WTC11 (cell line): ENCODE results near the gene PFKFB4. TPM values are rescaled to one million over a fixed set of nuclear protein-coding genes. Genes with fewer than 3 reads are reported as not detected.
A peak's percentile ranks its signal among the peaks of the same experiment; 100 is the strongest.

Source experiments
- ATAC-seq: fragments of 200-7000 bp; cut with Tn5 transposase; 2 replicates; pipeline ENCODE4 v1.10.0; 2021; ENCODE audit warnings: mild to moderate bottlenecking, moderate library complexity
- CTCF ChIA-PET: fragments of 300-600 bp; sonication (Branson Sonifier 250); formaldehyde crosslinking; loops from one replicate; lab custom pipeline; 2021; ENCODE audit warnings: antibody characterized with exemption; lab: Charles Lee
- POLR2A ChIA-PET: fragments of 350-600 bp; sonication (Branson Sonifier 250); formaldehyde crosslinking; loops from one replicate; lab custom pipeline; 2021; ENCODE audit warnings: antibody characterized with exemption; lab: Charles Lee
- DNase-seq: peaks from one replicate; pipeline ENCODE4 v3.0.0; 2021; ENCODE audit warnings: low spot score
- H3K27ac Mint-ChIP-seq: 2 replicates; pipeline ENCODE4 v1.8.0; 2021; ENCODE audit warnings: mixed read lengths
- H3K27me3 Mint-ChIP-seq: 2 replicates; pipeline ENCODE4 v1.8.0; 2021; ENCODE audit warnings: low read depth, mild to moderate bottlenecking, moderate library complexity, mixed read lengths
- H3K36me3 Mint-ChIP-seq: 2 replicates; pipeline ENCODE4 v1.8.0; 2021; ENCODE audit warnings: mixed read lengths
- H3K4me1 Mint-ChIP-seq: 2 replicates; pipeline ENCODE4 v1.8.0; 2022; ENCODE audit warnings: mixed read lengths
- H3K4me3 Mint-ChIP-seq: 2 replicates; pipeline ENCODE4 v1.8.0; 2021; ENCODE audit warnings: mild to moderate bottlenecking, moderate library complexity, mixed read lengths
- H3K9me3 Mint-ChIP-seq: 2 replicates; pipeline ENCODE4 v1.8.0; 2021; ENCODE audit warnings: mixed read lengths
- ATF1 ChIP-seq: sonication (generic); formaldehyde crosslinking; IDR thresholded peaks from 2 replicates; pipeline ENCODE4 v1.8.1; 2023; ENCODE audit warnings: mild to moderate bottlenecking, moderate library complexity, missing genetic modification reagents
- CBFB ChIP-seq: sonication (generic); formaldehyde crosslinking; IDR thresholded peaks from 2 replicates; pipeline ENCODE4 v1.8.1; 2022; ENCODE audit warnings: mild to moderate bottlenecking, low read depth, missing genetic modification reagents
- EMX1 ChIP-seq: fragments of 250-450 bp; sonication (Bioruptor Pico); IDR thresholded peaks from 2 replicates; pipeline ENCODE4 v1.8.0; 2021; ENCODE audit warnings: mild to moderate bottlenecking
- ESRRA ChIP-seq: sonication (generic); formaldehyde crosslinking; IDR thresholded peaks from 2 replicates; pipeline ENCODE4 v1.8.1; 2022; ENCODE audit warnings: mild to moderate bottlenecking, missing genetic modification reagents, borderline replicate concordance
- GTF2I ChIP-seq: fragments of 250-450 bp; sonication (Bioruptor Pico); conservative IDR thresholded peaks from 2 replicates; pipeline ENCODE4 v1.4.0; 2021; ENCODE audit warnings: mild to moderate bottlenecking
- JAZF1 ChIP-seq: fragments of 250-450 bp; sonication (Bioruptor Pico); IDR thresholded peaks from 2 replicates; pipeline ENCODE4 v1.9.0; 2021; ENCODE audit warnings: moderate library complexity, mild to moderate bottlenecking, inconsistent platforms
- MXD4 ChIP-seq: fragments of 250-450 bp; sonication (Bioruptor Pico); IDR thresholded peaks from 2 replicates; pipeline ENCODE4 v1.8.0; 2021; ENCODE audit warnings: mild to moderate bottlenecking, moderate library complexity, borderline replicate concordance
- NFYB ChIP-seq: sonication (generic); formaldehyde crosslinking; conservative IDR thresholded peaks from 2 replicates; pipeline ENCODE4 v1.8.0; 2022; ENCODE audit warnings: low read depth, missing genetic modification reagents
- NR3C1 ChIP-seq: sonication (generic); formaldehyde crosslinking; conservative IDR thresholded peaks from 2 replicates; pipeline ENCODE4 v1.8.1; 2023; ENCODE audit warnings: low read depth, mild to moderate bottlenecking, missing genetic modification reagents
- PRRX2 ChIP-seq: fragments of 250-450 bp; sonication (Bioruptor Pico); IDR thresholded peaks from 2 replicates; pipeline ENCODE4 v1.8.0; 2021; ENCODE audit warnings: mild to moderate bottlenecking
- RORB ChIP-seq: fragments of 250-450 bp; sonication (Bioruptor Pico); IDR thresholded peaks from 2 replicates; pipeline ENCODE4 v1.9.0; 2021; ENCODE audit warnings: mild to moderate bottlenecking
- SMAD3 ChIP-seq: sonication (generic); formaldehyde crosslinking; IDR thresholded peaks from 2 replicates; pipeline ENCODE4 v1.8.0; 2022; ENCODE audit warnings: missing genetic modification reagents, mild to moderate bottlenecking, borderline replicate concordance
- TCF7 ChIP-seq: sonication (generic); formaldehyde crosslinking; IDR thresholded peaks from 2 replicates; pipeline ENCODE4 v1.8.0; 2022; ENCODE audit warnings: mild to moderate bottlenecking, low read depth, missing genetic modification reagents, moderate library complexity
- TP53 ChIP-seq: sonication (generic); formaldehyde crosslinking; IDR thresholded peaks from 2 replicates; pipeline ENCODE4 v1.8.1; 2023; ENCODE audit warnings: mild to moderate bottlenecking, missing genetic modification reagents
- ZBTB21 ChIP-seq: sonication (generic); formaldehyde crosslinking; IDR thresholded peaks from 2 replicates; pipeline ENCODE4 v1.8.1; 2023; ENCODE audit warnings: mild to moderate bottlenecking, missing genetic modification reagents, borderline replicate concordance
- ZNF232 ChIP-seq: sonication (generic); formaldehyde crosslinking; IDR thresholded peaks from 2 replicates; pipeline ENCODE4 v1.8.0; 2022; ENCODE audit warnings: mild to moderate bottlenecking, missing genetic modification reagents
- ZNF396 ChIP-seq: fragments of 250-450 bp; sonication (Bioruptor Pico); IDR thresholded peaks from 2 replicates; pipeline ENCODE4 v1.8.0; 2021; ENCODE audit warnings: mild to moderate bottlenecking, moderate library complexity, borderline replicate concordance
- ZNF416 ChIP-seq: fragments of 250-450 bp; sonication (Bioruptor Pico); IDR thresholded peaks from 2 replicates; pipeline ENCODE4 v1.9.0; 2021; ENCODE audit warnings: mild to moderate bottlenecking, inconsistent platforms
- total RNA-seq: library from RNA; stranded (reverse); gene quantifications from 3 replicates; pipeline ENCODE4 v1.2.3, GENCODE V29; 2021
- TF ChIP-seq, protein P1 (sequence below): sonication (generic); formaldehyde crosslinking; IDR thresholded peaks from 2 replicates; pipeline ENCODE4 v1.8.1; 2023; ENCODE audit warnings: mild to moderate bottlenecking, missing genetic modification reagents, moderate library complexity
- TF ChIP-seq, protein P2 (sequence below): sonication (generic); formaldehyde crosslinking; IDR thresholded peaks from 2 replicates; pipeline ENCODE4 v1.8.1; 2022; ENCODE audit warnings: missing genetic modification reagents, borderline replicate concordance
- TF ChIP-seq, protein P3 (sequence below): sonication (generic); formaldehyde crosslinking; IDR thresholded peaks from 2 replicates; pipeline ENCODE4 v1.8.0; 2022; ENCODE audit warnings: mild to moderate bottlenecking, missing genetic modification reagents
- TF ChIP-seq, protein P4 (sequence below): sonication (generic); formaldehyde crosslinking; IDR thresholded peaks from 2 replicates; pipeline ENCODE4 v1.8.0; 2023; ENCODE audit warnings: missing genetic modification reagents
- TF ChIP-seq, protein P5 (sequence below): fragments of 250-450 bp; sonication (Bioruptor Pico); IDR thresholded peaks from 2 replicates; pipeline ENCODE4 v2.1.2; 2022; ENCODE audit warnings: mild to moderate bottlenecking, moderate library complexity

Gene PFKFB4
- total RNA-seq, 1 experiment from 2014 or later: 18.0 TPM

DNA sequence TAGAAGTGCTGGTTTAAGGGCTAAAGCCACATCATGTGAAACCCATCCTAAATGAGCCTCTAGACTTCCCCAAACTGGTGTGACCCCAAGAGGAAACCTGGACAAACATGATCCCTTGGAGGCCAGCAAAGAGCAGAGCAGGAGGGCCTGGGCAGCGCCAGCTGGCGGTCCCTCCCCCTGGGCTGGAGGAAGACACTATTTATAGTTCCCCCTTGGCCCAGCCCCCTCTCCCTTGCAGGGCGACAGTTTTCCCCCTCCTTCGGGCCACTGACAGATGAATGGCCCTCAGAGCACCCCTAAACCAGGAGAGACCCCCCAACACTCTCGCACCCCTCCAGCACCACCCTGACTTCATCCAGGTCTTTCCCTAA is 4.0 kb upstream of the PFKFB4 start:
- TF ChIP-seq ZNF232 (no peak), MXD4 (CRISPR knock-in tag) (no peak), ESRRA (CRISPR knock-in tag) (no peak), SMAD3 (no peak), GTF2I (CRISPR knock-in tag) (no peak), ATF1 (CRISPR knock-in tag) (no peak), TCF7 (no peak), EMX1 (CRISPR knock-in tag) (no peak)
- TF ChIP-seq, protein P1, sequence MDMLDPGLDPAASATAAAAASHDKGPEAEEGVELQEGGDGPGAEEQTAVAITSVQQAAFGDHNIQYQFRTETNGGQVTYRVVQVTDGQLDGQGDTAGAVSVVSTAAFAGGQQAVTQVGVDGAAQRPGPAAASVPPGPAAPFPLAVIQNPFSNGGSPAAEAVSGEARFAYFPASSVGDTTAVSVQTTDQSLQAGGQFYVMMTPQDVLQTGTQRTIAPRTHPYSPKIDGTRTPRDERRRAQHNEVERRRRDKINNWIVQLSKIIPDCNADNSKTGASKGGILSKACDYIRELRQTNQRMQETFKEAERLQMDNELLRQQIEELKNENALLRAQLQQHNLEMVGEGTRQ (CRISPR knock-in tag): no peak
- TF ChIP-seq, all 79 proteins: peak for 0
- peak overlapping the region; percentile 85; the same call in 1 of the 2 replicates for H3K27ac Mint-ChIP-seq
- ChIA-PET CTCF (interaction anchor here (0.6 to 5.9 kb wide), 12 partner anchors 10 to 128 kb away, joined by 3 to 71 read pairs (median 4); partner anchors contain the start of genes CELSR3, NCKIPSD and SLC26A6), POLR2A (interaction anchor here (0.7 to 1.0 kb wide), 2 partner anchors 75 to 88 kb away, joined by 5 to 7 read pairs; partner anchors contain the start of gene SLC26A6)
- H3K4me3 Mint-ChIP-seq: peak overlapping the region; percentile 57
- DNase-seq (no peak), ATAC-seq (no peak)
- H3K27me3 Mint-ChIP-seq: no peaks in the 10 kb centered on the region
- H3K9me3 Mint-ChIP-seq: no peaks in the 10 kb centered on the region
- peaks cover 51% of the 10 kb centered on the region for H3K4me1 Mint-ChIP-seq
- no peaks in the 10 kb centered on the region for H3K36me3 Mint-ChIP-seq

DNA sequence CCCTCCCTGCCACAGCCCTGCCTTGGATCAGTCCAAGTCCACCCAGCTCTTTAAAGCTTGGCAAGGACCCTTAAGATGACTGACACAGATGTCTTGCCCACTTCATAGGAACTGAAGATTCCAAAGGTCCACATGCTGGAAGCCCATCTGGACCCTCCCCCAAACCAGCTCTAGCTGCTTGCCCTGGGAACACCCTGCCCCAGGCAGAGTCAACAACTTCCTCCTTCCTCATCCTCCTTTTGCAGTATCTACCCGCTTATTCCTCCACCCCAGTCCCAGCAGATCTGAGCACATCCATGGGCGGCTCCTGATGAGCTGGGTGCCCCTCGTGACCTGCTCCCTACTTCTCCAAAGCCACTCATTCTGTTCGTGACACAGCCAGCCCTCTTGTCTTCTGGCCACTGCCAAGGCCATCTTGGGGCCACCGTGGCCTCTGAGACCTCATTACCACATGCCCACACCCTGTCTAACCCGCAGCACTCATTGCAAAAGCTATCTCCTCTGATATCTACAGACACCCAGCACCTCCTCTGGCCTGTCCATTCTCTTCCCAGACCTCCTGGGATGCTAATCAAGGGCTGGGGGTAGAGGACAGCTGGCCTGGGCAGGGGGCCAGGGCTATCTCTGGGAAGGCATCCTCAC is 2.0 kb upstream of the PFKFB4 start:
- no peaks in the 10 kb centered on the region for H3K9me3 Mint-ChIP-seq
- CTCF ChIA-PET: interaction anchor here (0.6 to 7.2 kb wide), 25 partner anchors 8 to 1280 kb away, joined by 3 to 84 read pairs (median 5); partner anchors contain the start of genes CCDC51, CELSR3, IP6K2 and NCKIPSD
- peaks cover 64% of the 10 kb centered on the region for H3K4me1 Mint-ChIP-seq
- no peaks in the 10 kb centered on the region for H3K27me3 Mint-ChIP-seq
- TF ChIP-seq ZNF416 (CRISPR knock-in tag) (no peak), NFYB (no peak), PRRX2 (CRISPR knock-in tag) (no peak), JAZF1 (CRISPR knock-in tag) (no peak)
- TF ChIP-seq, protein P1 (CRISPR knock-in tag): no peak
- TF ChIP-seq, protein P2, sequence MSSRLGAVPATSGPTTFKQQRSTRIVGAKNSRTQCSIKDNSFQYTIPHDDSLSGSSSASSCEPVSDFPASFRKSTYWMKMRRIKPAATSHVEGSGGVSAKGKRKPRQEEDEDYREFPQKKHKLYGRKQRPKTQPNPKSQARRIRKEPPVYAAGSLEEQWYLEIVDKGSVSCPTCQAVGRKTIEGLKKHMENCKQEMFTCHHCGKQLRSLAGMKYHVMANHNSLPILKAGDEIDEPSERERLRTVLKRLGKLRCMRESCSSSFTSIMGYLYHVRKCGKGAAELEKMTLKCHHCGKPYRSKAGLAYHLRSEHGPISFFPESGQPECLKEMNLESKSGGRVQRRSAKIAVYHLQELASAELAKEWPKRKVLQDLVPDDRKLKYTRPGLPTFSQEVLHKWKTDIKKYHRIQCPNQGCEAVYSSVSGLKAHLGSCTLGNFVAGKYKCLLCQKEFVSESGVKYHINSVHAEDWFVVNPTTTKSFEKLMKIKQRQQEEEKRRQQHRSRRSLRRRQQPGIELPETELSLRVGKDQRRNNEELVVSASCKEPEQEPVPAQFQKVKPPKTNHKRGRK (CRISPR knock-in tag): no peak
- TF ChIP-seq, all 79 proteins: peak for 0
- Mint-ChIP-seq H3K4me3 (no peak overlapping the region; the same call in 1 of the 2 replicates), H3K36me3 (peaks cover 16% of the 10 kb centered on the region; the same call in 1 of the 2 replicates), H3K27ac (no peak overlapping the region)
- DNase-seq (no peak), ATAC-seq (no peak)
- POLR2A ChIA-PET: interaction anchor here (0.8 to 1.4 kb wide), 2 partner anchors 76 to 105 kb away, joined by 3 to 4 read pairs; partner anchors contain the start of genes CELSR3 and SLC26A6

DNA sequence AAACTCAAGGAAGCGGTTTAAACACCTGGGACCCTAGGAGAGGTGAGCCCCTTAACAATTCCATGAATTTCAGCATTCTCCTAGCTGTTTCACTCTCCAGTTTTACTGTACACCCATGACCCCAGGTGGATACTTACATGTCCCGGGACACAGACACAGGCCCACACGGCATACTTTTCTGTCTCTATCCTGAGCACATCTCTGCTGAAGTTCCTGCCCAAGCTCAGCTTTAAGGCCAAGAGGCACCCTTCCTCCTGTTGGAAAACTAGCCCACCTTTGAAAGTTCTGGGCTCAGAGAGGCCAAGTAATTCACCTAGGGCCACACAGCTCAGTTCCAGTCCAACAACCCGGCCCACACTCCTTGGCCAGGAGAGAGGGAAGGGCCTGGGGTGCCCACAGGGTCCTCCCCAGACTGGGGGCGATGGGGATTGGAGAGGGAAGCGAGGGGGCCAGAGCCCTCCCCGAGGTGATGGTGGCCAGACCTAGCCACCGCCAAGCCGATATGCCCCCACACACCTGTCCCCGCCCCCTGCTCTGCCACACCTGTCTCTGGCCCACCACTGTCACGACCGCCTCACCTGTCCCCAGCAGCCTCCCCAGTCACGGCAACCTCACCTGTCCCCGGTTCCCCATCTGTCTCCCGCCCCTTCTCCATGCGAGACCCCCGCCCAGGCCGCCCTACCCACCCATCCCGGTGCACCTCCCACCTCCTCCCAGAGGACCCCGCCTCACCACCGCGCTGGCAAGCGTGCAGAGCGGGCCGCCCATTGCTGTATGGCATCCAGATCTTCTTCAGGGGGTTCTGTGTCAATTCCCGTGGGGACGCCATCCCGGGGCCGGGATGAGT is 431 bp downstream of the PFKFB4 start:
- Mint-ChIP-seq H3K4me3 (peak overlapping the region; percentile 86), H3K27me3 (no peaks in the 10 kb centered on the region), H3K9me3 (no peaks in the 10 kb centered on the region), H3K4me1 (peaks cover 65% of the 10 kb centered on the region), H3K36me3 (peaks cover 27% of the 10 kb centered on the region; the same call in 1 of the 2 replicates), H3K27ac (peak overlapping the region; percentile 78)
- CTCF ChIA-PET: interaction anchor here (0.6 to 7.2 kb wide), 17 partner anchors 7 to 466 kb away, joined by 3 to 84 read pairs (median 5); partner anchors contain the start of genes ATRIP, NDUFAF3 and SLC26A6
- DNase-seq: no peak
- POLR2A ChIA-PET: interaction anchor here (0.6 to 1.5 kb wide), 8 partner anchors 27 to 205 kb away, joined by 3 to 7 read pairs (median 4); partner anchors contain the start of genes CELSR3 and SLC26A6
- ATAC-seq: peak; percentile 0; the same call in 1 of the 2 replicates
- TF ChIP-seq TP53 (CRISPR knock-in tag) (no peak), ZNF396 (no peak), CBFB (no peak), ZBTB21 (CRISPR knock-in tag) (no peak), NR3C1 (CRISPR knock-in tag) (0 out of 2 replicates have a peak, but pooled peaks have one; percentile 21), RORB (CRISPR knock-in tag) (no peak)
- TF ChIP-seq, protein P3, sequence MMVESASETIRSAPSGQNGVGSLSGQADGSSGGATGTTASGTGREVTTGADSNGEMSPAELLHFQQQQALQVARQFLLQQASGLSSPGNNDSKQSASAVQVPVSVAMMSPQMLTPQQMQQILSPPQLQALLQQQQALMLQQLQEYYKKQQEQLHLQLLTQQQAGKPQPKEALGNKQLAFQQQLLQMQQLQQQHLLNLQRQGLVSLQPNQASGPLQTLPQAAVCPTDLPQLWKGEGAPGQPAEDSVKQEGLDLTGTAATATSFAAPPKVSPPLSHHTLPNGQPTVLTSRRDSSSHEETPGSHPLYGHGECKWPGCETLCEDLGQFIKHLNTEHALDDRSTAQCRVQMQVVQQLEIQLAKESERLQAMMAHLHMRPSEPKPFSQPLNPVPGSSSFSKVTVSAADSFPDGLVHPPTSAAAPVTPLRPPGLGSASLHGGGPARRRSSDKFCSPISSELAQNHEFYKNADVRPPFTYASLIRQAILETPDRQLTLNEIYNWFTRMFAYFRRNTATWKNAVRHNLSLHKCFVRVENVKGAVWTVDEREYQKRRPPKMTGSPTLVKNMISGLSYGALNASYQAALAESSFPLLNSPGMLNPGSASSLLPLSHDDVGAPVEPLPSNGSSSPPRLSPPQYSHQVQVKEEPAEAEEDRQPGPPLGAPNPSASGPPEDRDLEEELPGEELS: no peak
- TF ChIP-seq, protein P4, sequence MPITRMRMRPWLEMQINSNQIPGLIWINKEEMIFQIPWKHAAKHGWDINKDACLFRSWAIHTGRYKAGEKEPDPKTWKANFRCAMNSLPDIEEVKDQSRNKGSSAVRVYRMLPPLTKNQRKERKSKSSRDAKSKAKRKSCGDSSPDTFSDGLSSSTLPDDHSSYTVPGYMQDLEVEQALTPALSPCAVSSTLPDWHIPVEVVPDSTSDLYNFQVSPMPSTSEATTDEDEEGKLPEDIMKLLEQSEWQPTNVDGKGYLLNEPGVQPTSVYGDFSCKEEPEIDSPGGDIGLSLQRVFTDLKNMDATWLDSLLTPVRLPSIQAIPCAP: no peak
- TF ChIP-seq, protein P5, sequence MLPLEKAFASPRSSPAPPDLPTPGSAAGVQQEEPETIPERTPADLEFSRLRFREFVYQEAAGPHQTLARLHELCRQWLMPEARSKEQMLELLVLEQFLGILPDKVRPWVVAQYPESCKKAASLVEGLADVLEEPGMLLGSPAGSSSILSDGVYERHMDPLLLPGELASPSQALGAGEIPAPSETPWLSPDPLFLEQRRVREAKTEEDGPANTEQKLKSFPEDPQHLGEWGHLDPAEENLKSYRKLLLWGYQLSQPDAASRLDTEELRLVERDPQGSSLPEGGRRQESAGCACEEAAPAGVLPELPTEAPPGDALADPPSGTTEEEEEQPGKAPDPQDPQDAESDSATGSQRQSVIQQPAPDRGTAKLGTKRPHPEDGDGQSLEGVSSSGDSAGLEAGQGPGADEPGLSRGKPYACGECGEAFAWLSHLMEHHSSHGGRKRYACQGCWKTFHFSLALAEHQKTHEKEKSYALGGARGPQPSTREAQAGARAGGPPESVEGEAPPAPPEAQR: no peak
